NT2/D1 (cell line): ENCODE results near the gene TMEM43.

Experiments
- SUZ12 ChIP-seq: IDR thresholded peaks from 2 replicates; pipeline ENCODE4 v1.6.1; 2011; ENCODE audit not compliant: insufficient read length, insufficient read depth; ENCODE audit errors: extremely low read depth
- ZNF274 ChIP-seq: IDR thresholded peaks from 2 replicates; pipeline ENCODE4 v1.6.1; 2011; ENCODE audit warnings: mild to moderate bottlenecking, low read depth, low read length

DNA sequence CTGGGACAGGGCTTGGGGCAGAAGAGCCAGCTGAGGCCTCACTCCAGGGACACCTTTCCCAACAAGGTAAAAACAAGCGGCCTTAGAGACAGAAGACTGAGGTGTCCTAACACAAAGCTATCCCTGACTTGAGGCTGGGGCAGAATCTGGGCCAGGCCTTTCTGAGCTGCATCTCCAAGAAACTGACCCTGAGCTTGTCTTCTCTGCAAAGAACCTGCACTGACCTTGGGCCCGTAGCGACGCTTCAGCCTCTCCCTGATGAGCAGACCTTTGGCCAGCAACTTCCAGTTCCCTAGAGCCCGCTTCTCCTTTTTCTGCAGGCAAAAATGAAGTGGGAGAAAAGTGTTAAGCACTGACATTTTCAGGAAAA, 22.2 kb downstream of the TMEM43 start:
- no peak for TF ChIP-seq ZNF274
- TF ChIP-seq SUZ12 = no peak
